Measurements from ENCODE around the gene OR2V2.
"Not testable (repeated sequence)": the region's sequence is repeated elsewhere in the genome, so short reads cannot be mapped to it uniquely, and the experiment has no call there.

OR2V2 gene

DNA sequence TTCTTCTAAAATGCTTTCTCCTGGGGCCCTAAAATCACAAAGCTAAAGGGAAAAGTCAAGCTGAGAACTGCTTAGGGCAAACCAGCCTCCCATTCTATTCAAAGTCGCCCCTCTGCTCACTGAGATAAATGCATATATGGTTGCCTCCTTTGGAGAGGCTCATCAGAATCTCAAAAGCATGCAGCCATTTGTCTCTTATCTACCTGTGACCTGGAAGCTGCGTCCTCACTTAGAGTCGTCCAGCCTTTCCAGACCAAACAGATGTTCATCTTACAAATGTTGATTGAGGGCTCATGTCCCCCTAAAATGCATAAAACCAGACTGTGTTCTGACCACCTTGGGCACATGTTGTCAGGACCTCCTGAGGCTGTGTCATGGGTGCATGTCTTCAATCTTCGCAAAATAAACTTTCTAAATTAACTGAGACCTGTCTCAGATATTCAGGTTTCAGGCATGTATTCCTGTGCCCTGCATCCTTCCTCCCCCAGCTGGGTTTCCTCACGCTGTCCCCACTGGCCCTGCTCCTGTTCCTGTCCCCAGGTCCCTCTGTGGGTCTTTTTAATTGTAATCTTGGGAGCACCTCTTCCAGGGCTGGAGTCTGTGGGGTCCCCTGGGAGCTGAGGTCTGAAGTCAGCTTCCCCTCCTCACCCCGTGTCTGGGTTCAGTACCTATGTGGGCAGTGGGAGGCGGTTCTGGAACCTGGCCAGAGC is at the start of gene OR2V2:
OR2V2 (plus strand) TSS at position 660 of the 710 bp plus-strand sequence. CDS start 7,357 bp downstream, outside the sequence.
- not testable (repeated sequence) for H3K4me1 ChIP-seq (ENCODE audit: control insufficient read depth, insufficient read depth, low read length, unreplicated experiment); H3K79me2 ChIP-seq (ENCODE audit: control insufficient read depth, insufficient read depth, low read length, unreplicated experiment); H3K36me3 ChIP-seq (ENCODE audit: insufficient read depth, low read length); H3K27ac ChIP-seq (ENCODE audit: low read depth, low read length); H3K4me3 ChIP-seq (ENCODE audit: low read depth, low read length); H2AFZ ChIP-seq (ENCODE audit: low read length, unreplicated experiment)
- H3K27me3 ChIP-seq (ENCODE audit: insufficient read depth, low read length), result peaks cover 77% of the 10 kb centered on the region

DNA sequence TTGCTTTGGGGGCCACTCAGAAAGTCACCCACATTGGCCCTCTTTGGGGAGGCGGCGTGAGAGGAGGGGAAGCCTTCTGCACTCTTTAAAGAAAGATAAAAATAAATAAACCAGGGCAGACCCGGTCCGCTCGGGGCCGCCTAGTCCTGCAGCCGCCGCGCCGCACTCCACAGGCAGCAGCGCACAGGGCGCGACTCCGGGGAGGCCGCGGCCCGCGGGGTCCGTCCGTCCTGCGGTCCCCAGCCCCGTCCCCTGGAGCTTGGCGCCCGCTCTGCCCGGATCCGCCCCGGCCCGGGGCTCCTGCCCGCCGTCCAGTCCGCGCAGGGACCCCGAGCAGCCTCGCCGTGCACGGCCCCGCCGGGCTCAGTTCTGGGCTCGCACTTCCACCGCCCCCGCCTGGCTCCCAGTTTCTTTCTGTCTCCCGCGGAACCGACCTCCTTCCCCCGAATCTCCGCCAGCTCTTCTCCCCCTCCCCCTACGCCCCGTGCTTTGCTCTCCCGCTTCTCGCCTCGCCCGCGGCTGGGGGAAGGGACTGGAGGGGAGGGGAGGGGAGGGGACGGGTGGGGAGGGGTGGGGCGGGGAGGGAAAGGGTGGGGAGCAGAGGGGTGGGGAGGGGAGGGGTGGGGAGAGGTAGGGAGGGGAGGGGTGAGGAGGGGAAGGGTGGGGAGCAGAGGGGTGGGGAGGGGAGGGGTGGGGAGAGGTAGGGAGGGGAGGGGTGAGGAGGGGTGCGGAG is 49.5 kb upstream of the OR2V2 start:
- not testable (repeated sequence) for H3K79me2 ChIP-seq (ENCODE audit: control insufficient read depth, insufficient read depth, low read length, unreplicated experiment); H3K36me3 ChIP-seq (ENCODE audit: insufficient read depth, low read length); H2AFZ ChIP-seq (ENCODE audit: low read length, unreplicated experiment); H3K4me3 ChIP-seq (ENCODE audit: low read depth, low read length); H3K4me1 ChIP-seq (ENCODE audit: control insufficient read depth, insufficient read depth, low read length, unreplicated experiment); H3K27ac ChIP-seq (ENCODE audit: low read depth, low read length)
- peaks cover 18% of the 10 kb centered on the region for H3K27me3 ChIP-seq (ENCODE audit: insufficient read depth, low read length)

DNA sequence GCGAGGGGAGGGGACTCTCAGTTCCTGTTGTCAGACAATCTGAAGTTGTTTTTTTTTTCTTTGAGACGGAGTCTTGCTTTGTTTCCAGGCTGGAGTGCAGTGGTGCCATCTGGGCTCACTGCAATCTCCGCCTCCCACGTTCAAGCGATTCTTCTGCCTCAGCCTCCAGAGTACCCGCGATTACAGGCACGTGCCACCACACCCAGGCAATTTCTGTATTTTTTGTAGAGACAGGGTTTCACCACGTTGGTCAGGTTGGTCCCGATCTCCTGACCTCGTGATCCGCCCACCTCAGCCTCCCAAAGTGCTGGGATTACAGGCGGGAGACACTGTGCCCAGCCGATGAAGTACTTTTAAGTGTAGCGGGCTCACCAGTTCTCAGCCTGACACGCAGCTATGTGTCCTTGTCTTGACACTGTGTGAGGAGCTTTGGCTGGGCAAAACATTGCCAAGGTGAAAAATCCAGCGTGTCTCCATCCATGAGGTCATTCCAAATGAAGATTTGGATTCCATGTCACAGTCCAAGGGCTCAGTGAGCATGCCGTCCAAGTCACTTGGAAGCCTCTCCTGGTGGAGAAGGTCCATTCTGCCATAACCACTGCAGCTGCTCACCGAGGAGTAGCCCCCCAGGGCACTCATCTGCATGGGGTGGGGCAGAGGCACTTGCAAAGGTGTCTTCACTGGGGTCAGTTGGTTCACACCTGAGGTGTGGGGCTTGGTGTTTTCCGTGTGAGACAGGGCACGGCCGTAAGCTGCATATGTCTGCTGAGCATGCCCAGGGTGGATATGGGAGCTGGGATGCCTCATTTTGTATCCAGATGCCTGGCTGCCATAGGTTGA is 48.4 kb upstream of the OR2V2 start:
- no peaks in the 10 kb centered on the region for H3K4me1 ChIP-seq (ENCODE audit: control insufficient read depth, insufficient read depth, low read length, unreplicated experiment)
- H3K36me3 ChIP-seq (ENCODE audit: insufficient read depth, low read length), result no peaks in the 10 kb centered on the region
- H3K79me2 ChIP-seq (ENCODE audit: control insufficient read depth, insufficient read depth, low read length, unreplicated experiment), result no peaks in the 10 kb centered on the region
- peaks cover 18% of the 10 kb centered on the region for H3K27me3 ChIP-seq (ENCODE audit: insufficient read depth, low read length)
- H3K4me3 ChIP-seq (ENCODE audit: low read depth, low read length), result no peak overlapping the region
- H3K27ac ChIP-seq (ENCODE audit: low read depth, low read length), result no peak overlapping the region
- no peak overlapping the region for H2AFZ ChIP-seq (ENCODE audit: low read length, unreplicated experiment)

- Histone ChIP-seq H3K79me2 (ENCODE audit: control insufficient read depth, insufficient read depth, low read length, unreplicated experiment) (no peaks in the 10 kb centered on the region), H3K27ac (ENCODE audit: low read depth, low read length) (no peak overlapping the region), H3K4me3 (ENCODE audit: low read depth, low read length) (no peak overlapping the region), H2AFZ (ENCODE audit: low read length, unreplicated experiment) (no peak overlapping the region), H3K36me3 (ENCODE audit: insufficient read depth, low read length) (no peaks in the 10 kb centered on the region), H3K4me1 (ENCODE audit: control insufficient read depth, insufficient read depth, low read length, unreplicated experiment) (no peaks in the 10 kb centered on the region), H3K27me3 (ENCODE audit: insufficient read depth, low read length) (peaks cover 24% of the 10 kb centered on the region)
Observed at GRCh38 chr5:181099602-181100086, 47.7 kb upstream of the OR2V2 start.

GRCh38 chr5:181100121-181100875 is 47.1 kb upstream of the OR2V2 start:
- H3K4me3 ChIP-seq (ENCODE audit: low read depth, low read length), result no peak overlapping the region
- H3K4me1 ChIP-seq (ENCODE audit: control insufficient read depth, insufficient read depth, low read length, unreplicated experiment), result no peaks in the 10 kb centered on the region
- no peak overlapping the region for H3K27ac ChIP-seq (ENCODE audit: low read depth, low read length)
- no peak overlapping the region for H2AFZ ChIP-seq (ENCODE audit: low read length, unreplicated experiment)
- H3K27me3 ChIP-seq (ENCODE audit: insufficient read depth, low read length), result peaks cover 26% of the 10 kb centered on the region
- H3K36me3 ChIP-seq (ENCODE audit: insufficient read depth, low read length), result no peaks in the 10 kb centered on the region
- no peaks in the 10 kb centered on the region for H3K79me2 ChIP-seq (ENCODE audit: control insufficient read depth, insufficient read depth, low read length, unreplicated experiment)

- not testable (repeated sequence) for H3K4me1 ChIP-seq (ENCODE audit: control insufficient read depth, insufficient read depth, low read length, unreplicated experiment); H2AFZ ChIP-seq (ENCODE audit: low read length, unreplicated experiment); H3K4me3 ChIP-seq (ENCODE audit: low read depth, low read length); H3K36me3 ChIP-seq (ENCODE audit: insufficient read depth, low read length); H3K27ac ChIP-seq (ENCODE audit: low read depth, low read length); H3K79me2 ChIP-seq (ENCODE audit: control insufficient read depth, insufficient read depth, low read length, unreplicated experiment)
- H3K27me3 ChIP-seq (ENCODE audit: insufficient read depth, low read length), result peaks cover 34% of the 10 kb centered on the region
Observed at GRCh38 chr5:181101030-181101641, 46.2 kb upstream of the OR2V2 start.

GRCh38 chr5:181101930-181102674 is 45.3 kb upstream of the OR2V2 start:
- H2AFZ ChIP-seq (ENCODE audit: low read length, unreplicated experiment); H3K4me1 ChIP-seq (ENCODE audit: control insufficient read depth, insufficient read depth, low read length, unreplicated experiment); H3K27ac ChIP-seq (ENCODE audit: low read depth, low read length); H3K79me2 ChIP-seq (ENCODE audit: control insufficient read depth, insufficient read depth, low read length, unreplicated experiment); H3K36me3 ChIP-seq (ENCODE audit: insufficient read depth, low read length); H3K4me3 ChIP-seq (ENCODE audit: low read depth, low read length): not testable (repeated sequence)
- peaks cover 42% of the 10 kb centered on the region for H3K27me3 ChIP-seq (ENCODE audit: insufficient read depth, low read length)

DNA sequence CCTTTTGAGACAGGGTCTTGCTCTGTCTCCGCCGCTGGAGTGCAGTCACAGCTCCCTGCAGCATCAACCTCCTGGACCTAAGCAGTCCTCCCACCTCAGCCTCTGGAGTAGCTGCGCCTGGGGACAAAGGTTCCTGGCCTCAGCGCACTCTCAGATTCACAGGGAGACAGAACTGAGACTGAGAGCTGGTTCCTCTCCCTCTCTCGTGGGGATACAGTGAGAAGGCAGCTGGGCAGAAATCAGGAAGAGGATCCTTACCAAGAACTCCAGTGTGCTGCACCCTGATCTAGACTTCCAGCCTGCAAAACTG is 43.2 kb upstream of the OR2V2 start:
- H3K4me3 ChIP-seq (ENCODE audit: low read depth, low read length), result not testable (repeated sequence)

GRCh38 chr5:181104606-181105390 is 42.6 kb upstream of the OR2V2 start:
- H3K4me3 ChIP-seq (ENCODE audit: low read depth, low read length); H3K79me2 ChIP-seq (ENCODE audit: control insufficient read depth, insufficient read depth, low read length, unreplicated experiment); H3K36me3 ChIP-seq (ENCODE audit: insufficient read depth, low read length); H3K4me1 ChIP-seq (ENCODE audit: control insufficient read depth, insufficient read depth, low read length, unreplicated experiment); H3K27ac ChIP-seq (ENCODE audit: low read depth, low read length); H2AFZ ChIP-seq (ENCODE audit: low read length, unreplicated experiment): not testable (repeated sequence)
- H3K27me3 ChIP-seq (ENCODE audit: insufficient read depth, low read length), result peaks cover 59% of the 10 kb centered on the region

More for the DNA sequence above, 43.2 kb upstream of the OR2V2 start:
- not testable (repeated sequence) for H3K4me1 ChIP-seq (ENCODE audit: control insufficient read depth, insufficient read depth, low read length, unreplicated experiment); H3K36me3 ChIP-seq (ENCODE audit: insufficient read depth, low read length); H2AFZ ChIP-seq (ENCODE audit: low read length, unreplicated experiment); H3K79me2 ChIP-seq (ENCODE audit: control insufficient read depth, insufficient read depth, low read length, unreplicated experiment); H3K27ac ChIP-seq (ENCODE audit: low read depth, low read length)
- peaks cover 59% of the 10 kb centered on the region for H3K27me3 ChIP-seq (ENCODE audit: insufficient read depth, low read length)
